Lower lobe of right lung (tissue), 2 donors: ENCODE data around the gene CDH2. TPM values are rescaled to one million over a fixed set of nuclear protein-coding genes. Genes with fewer than 3 reads are reported as not detected.

Experiments used
- ATAC-seq, 2 donors: fragments of 200-7000 bp; cut with Tn5 transposase; one replicate each; pipeline ENCODE4 v1.9.1; 2020 to 2022; ENCODE audit warnings: mild to moderate bottlenecking in 2 of 2, moderate library complexity in 2 of 2
- DNase-seq: peaks from one replicate; pipeline ENCODE4 v3.0.0-alpha.2; 2020
- H3K27ac ChIP-seq: fragments of 200-600 bp; one replicate; pipeline ENCODE4 v1.8.0; 2022
- H3K27me3 ChIP-seq: fragments of 200-600 bp; one replicate; pipeline ENCODE4 v1.8.0; 2022; ENCODE audit warnings: low read depth
- H3K36me3 ChIP-seq: fragments of 200-600 bp; one replicate; pipeline ENCODE4 v1.8.0; 2022; ENCODE audit warnings: mild to moderate bottlenecking
- H3K4me1 ChIP-seq: fragments of 200-600 bp; one replicate; pipeline ENCODE4 v1.8.0; 2022
- H3K4me3 ChIP-seq: fragments of 200-600 bp; one replicate; pipeline ENCODE4 v1.8.0; 2022; ENCODE audit warnings: mild to moderate bottlenecking
- H3K9me3 ChIP-seq: fragments of 200-600 bp; one replicate; pipeline ENCODE4 v1.8.0; 2022
- CTCF ChIP-seq: fragments of 200-600 bp; IDR thresholded peaks from one replicate; pipeline ENCODE4 v1.8.0; 2022; ENCODE audit warnings: antibody characterized with exemption, mild to moderate bottlenecking
- intact Hi-C: fragments of 100-400 bp; cut with DNase I; formaldehyde crosslinking; loops from one replicate; pipeline ENCODE4 v1.11.0; 2022
- total RNA-seq: library from RNA; stranded (reverse); fragmentation: NEBNext Ultra II Directional; extraction: Animal tissue kit (Norgen Biotek cat#: 25700); gene quantifications from one replicate; pipeline ENCODE4 v1.2.1, GENCODE V29; 2021
- donor health status: DM: no; HTN: yes; CAD: no; lungs with severe emphysema.

The CDH2 gene
- total RNA-seq, 1 donor from 2014 or later, result 0.68 TPM

- ATAC-seq (no peak), DNase-seq (no peak)
- TF ChIP-seq CTCF, result no peak
- Histone ChIP-seq H3K36me3 (no peaks in the 10 kb centered on the region), H3K4me1 (no peaks in the 10 kb centered on the region), H3K4me3 (no peak overlapping the region), H3K27ac (no peak overlapping the region), H3K9me3 (no peaks in the 10 kb centered on the region), H3K27me3 (no peaks in the 10 kb centered on the region)
- intact Hi-C loops, result no loop called here
Observed at GRCh38 chr18:28201056-28201455, 24.1 kb upstream of the CDH2 start.

- Histone ChIP-seq H3K4me3 (no peak overlapping the region), H3K9me3 (no peaks in the 10 kb centered on the region), H3K27me3 (no peaks in the 10 kb centered on the region), H3K4me1 (no peaks in the 10 kb centered on the region), H3K36me3 (no peaks in the 10 kb centered on the region), H3K27ac (no peak overlapping the region)
- ATAC-seq, result no peak
- no peak for DNase-seq
- intact Hi-C loops, result no loop called here
- TF ChIP-seq CTCF, result no peak
Observed at GRCh38 chr18:28198620-28199019, 21.7 kb upstream of the CDH2 start.

- H3K27ac ChIP-seq, result no peak overlapping the region
- ATAC-seq (no peak), DNase-seq (no peak)
- H3K36me3 ChIP-seq, result no peaks in the 10 kb centered on the region
- H3K4me1 ChIP-seq, result no peaks in the 10 kb centered on the region
- H3K9me3 ChIP-seq, result no peaks in the 10 kb centered on the region
- intact Hi-C loops, result no loop called here
- H3K4me3 ChIP-seq, result no peak overlapping the region
- H3K27me3 ChIP-seq, result no peaks in the 10 kb centered on the region
- TF ChIP-seq CTCF, result no peak
Observed at GRCh38 chr18:28193177-28193778, 16.3 kb upstream of the CDH2 start.

- Histone ChIP-seq H3K4me1 (no peaks in the 10 kb centered on the region), H3K9me3 (no peaks in the 10 kb centered on the region), H3K27me3 (no peaks in the 10 kb centered on the region), H3K4me3 (no peak overlapping the region), H3K27ac (no peak overlapping the region), H3K36me3 (no peaks in the 10 kb centered on the region)
- no peak for ATAC-seq
- intact Hi-C loops, result no loop called here
- TF ChIP-seq CTCF, result peak; percentile 45
- no peak for DNase-seq
Observed at GRCh38 chr18:28189400-28190239, 12.7 kb upstream of the CDH2 start.

- no peak for ATAC-seq
- H3K9me3 ChIP-seq, result no peaks in the 10 kb centered on the region
- no peak overlapping the region for H3K4me3 ChIP-seq
- no peaks in the 10 kb centered on the region for H3K36me3 ChIP-seq
- no peak overlapping the region for H3K27ac ChIP-seq
- intact Hi-C loops, result no loop called here
- no peaks in the 10 kb centered on the region for H3K4me1 ChIP-seq
- no peak for DNase-seq
- TF ChIP-seq CTCF, result no peak
- H3K27me3 ChIP-seq, result peaks cover 4% of the 10 kb centered on the region
Observed at GRCh38 chr18:28185121-28185520, 8.2 kb upstream of the CDH2 start.
